GM18499 (cell line): ENCODE results near the gene NRP2.

Experiments used
- ATAC-seq: cut with Tn5 transposase; IDR thresholded peaks from one replicate; pipeline ENCODE4 v1.9.1; 2021; ENCODE audit warnings: moderate number of reproducible peaks; ENCODE audit not compliant: insufficient read depth, unreplicated experiment

The NRP2 gene

DNA sequence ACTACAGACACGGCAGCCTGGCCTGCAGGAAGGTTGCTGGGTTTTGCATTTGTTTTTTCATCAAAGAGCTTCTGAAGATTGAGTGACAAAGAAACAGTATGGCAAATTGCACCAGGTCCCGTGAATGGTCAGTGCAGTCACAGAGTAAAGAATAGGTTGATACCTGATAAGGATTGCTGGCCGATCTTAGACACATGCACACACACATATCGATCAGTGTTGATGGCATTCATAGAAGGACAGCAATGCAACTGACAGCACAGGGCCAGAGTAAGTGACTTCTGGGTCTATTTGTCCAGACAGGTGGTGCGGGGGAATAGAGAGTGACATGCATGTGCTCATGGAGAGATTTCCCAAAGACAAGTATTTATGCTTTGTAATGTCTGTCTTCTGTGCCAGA is 42.8 kb downstream of the NRP2 start:
- no peak for ATAC-seq

DNA sequence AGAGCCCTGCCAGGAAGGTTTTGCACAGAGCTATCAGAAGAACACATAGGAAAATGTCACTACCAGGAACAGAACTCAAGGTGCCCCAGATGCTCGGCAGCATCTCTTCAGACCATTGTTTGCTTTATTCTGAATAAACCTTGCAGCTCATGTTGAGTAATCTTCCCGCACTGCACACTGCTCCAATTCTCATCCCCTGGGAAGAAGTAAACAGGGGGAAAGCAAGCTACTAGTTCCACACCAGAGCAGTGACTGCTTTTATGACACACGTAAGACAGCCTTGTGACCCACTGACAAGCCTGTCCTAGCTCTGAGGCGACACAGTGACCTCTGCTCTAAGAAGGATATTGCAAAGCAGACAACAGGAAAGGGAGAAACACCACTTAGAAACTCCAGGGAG is 44.2 kb downstream of the NRP2 start:
- ATAC-seq = no peak

DNA sequence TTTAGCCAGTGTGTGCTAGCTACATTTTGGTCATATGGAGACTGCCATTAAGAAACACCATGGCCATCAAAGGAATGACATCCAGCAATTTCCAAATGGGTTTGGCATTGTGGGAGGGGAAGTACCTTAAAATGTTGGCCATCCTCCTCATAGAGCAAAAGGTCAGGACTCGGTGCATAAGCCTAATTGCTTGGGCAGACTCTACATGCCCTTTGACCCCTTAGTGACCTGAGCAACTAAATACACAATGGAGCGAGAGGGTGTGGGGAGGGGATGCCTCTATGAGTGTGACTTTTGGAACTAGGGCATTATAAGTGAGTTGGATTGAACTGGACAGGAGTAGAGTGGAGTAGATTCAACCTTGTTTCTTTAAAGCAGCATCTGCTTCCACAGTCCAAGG is 44.9 kb downstream of the NRP2 start:
- no peak for ATAC-seq

DNA sequence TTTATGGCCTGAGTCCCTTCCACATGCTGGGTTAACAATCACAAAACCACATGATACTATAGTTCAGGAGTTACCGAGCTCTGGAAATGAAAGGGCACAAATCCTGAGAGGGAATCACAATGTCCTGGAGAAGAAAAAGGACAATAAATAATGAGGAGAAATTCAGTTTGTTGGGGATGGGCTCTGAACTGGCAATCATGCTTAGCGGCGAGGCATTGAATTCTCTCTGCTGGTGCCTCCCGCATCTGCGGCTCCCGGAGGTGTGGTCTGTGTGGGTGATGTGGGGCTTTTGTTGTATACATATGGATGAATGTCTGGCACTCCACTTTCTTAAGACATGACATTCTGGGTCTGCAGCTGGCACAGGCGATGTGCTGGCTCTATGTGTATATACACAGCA is 46.1 kb downstream of the NRP2 start:
- ATAC-seq = no peak

DNA sequence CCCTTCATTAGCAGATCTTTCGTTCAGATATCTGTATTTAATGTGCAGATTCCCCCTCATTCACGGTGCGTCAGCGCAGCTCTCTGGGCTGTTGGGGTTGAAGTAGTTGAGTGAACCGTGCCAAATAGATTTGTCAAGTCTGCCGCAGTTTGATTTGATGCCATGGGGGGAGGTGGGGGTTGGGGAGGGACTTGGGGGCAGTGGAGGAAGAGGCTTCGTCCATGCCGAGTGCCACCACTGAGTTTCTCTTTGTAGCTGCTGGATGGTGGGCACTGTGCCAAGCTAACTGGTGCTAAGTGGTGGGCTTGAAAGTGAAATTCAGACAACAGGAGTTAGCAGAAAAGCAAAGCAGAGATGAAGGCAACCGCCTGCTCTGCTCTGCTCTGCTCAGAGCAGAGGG is 47.9 kb downstream of the NRP2 start:
- no peak for ATAC-seq

DNA sequence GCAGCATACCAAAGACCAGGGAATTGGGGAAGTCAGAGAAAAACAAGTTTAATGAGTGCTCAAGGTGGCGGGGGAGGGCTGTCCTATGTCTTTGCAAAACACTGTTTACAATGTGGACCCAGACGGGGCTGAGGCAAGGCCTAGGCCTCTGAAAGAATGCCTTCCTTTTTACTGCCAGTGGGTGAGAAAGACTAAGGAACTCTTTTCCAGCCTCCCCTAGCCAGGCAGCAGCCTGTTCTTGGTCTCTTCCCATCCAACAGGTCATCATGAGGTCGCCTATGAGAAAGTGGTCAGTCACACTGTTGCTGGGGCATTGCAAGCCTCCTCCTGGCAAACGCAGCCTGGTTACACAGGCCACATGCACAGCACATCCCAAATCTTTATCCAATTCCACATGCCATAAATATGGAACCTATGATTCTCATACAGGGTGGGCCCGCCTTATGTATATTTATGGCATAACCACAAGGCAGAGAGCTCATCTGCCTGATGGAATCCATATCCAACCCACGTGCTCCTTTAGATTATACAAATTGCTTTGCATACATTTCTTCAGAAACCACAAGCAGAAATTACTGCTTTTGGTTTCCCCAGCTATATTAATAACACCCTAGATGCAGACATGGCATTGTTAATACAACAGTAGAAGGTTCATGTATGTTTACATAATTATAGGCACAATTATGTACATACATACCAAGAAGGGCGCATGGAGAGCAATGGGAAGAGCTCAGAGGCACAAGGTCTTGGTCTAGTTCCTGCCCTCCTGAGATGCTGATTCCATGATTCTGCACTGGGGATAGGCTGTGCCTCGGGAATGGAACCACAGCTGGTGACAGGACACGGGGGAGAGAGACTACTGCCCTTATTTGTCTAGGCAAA is 48.6 kb downstream of the NRP2 start:
- no peak for ATAC-seq

DNA sequence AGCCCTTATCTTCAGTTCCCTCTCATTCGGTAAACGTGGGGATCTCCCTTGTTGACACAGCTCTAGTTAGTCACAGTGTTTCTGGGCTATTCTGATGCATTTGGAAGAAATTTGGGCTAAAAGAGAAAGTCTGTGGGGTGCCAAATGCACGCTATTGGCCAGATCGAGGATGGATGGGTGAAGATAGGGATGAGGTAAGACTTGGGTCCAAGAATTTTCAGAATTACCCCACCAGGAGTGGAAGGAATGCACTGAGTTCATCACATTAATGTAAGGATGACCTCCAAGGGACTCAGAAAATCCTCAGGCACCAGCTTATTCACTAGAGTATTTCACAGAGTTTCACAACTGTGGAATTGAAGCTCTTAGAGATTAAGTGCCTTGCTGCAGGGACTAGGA is 49.3 kb downstream of the NRP2 start:
- no peak for ATAC-seq

DNA sequence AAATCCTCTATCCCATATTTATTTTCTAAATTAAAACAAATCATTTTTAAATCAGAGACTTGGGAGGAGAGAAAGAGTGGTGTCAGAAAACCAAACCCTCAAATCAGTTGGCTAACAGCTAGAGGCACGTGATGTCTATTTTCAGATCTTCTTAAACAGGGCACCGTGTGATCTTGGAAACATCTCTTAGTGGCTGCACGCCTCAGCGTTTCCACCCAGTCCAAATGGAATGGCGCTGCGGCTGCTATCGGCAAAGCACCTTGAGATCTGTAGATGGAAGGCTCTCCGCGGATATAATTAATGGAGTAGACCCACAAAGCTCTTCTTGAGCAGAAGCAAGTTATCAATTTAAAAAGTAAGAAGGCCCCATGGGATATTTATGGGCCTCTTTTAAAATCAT is 50.0 kb downstream of the NRP2 start:
- no peak for ATAC-seq

DNA sequence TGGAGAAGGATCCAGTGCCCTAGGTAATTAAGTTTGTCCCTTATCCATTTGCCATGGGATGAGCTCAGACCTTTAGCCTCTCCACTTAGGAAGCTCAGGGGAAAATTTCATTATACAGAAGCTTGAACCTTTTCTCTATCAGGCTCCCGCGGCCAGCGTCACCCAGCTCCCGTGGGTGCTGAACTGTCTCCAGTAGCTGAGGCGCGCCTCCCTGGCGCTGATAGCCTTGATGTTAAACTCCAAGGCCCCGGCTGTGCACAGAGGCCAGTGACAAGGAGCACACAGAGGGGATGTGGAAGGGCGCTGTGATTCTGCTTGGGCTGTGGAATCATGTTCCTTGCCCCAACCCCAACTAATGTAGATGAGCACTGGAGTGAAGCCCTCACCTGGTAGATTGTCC is 50.8 kb downstream of the NRP2 start:
- ATAC-seq = no peak

DNA sequence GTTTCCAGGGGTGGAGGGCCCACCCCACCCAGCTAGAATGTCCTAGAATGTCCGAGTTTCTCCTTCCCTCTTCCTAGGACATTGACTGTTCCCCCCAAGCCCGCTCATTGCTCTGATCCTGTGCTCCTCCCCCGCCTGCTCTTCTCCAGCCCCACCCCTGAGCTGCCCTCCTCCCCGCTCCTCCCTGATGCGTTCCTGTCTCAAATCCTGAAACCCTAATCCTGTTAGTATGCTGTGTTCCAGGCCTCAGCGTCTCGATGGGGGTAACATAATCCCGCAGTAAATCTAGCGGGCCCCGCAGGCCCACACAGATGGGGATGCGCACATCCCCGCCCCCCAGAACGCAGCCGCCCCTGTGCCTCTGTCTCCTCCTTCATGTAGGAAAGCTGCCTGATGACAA is 51.3 kb downstream of the NRP2 start:
- ATAC-seq = no peak

DNA sequence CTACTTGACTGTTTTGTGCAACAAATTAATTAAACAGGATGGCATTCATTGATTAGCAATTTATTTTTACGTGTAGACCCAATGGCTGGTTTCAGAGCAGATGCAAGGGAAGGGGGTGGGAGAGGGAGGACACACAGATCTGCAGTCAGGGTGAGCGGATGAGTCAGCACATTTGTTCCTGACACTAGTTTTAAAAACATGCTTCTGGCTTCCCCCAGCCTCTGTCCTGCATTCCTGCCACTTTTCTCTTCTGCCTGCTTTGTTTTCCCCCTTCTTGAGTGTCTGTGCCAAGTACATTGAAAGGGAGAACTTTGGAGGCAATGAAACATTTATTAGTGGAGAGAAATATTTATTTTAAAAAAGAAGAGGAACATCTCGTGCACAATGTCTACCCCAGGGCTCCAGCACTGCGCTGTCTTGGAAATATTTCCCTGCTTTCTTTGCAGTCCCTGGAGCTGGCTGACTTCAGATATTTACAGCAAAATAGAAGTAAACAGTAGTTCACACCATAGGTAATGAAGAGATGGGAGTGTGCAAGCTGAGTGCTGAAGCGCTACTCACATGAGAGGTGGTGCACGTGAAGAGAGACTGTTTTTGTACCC is 52.2 kb downstream of the NRP2 start:
- no peak for ATAC-seq

DNA sequence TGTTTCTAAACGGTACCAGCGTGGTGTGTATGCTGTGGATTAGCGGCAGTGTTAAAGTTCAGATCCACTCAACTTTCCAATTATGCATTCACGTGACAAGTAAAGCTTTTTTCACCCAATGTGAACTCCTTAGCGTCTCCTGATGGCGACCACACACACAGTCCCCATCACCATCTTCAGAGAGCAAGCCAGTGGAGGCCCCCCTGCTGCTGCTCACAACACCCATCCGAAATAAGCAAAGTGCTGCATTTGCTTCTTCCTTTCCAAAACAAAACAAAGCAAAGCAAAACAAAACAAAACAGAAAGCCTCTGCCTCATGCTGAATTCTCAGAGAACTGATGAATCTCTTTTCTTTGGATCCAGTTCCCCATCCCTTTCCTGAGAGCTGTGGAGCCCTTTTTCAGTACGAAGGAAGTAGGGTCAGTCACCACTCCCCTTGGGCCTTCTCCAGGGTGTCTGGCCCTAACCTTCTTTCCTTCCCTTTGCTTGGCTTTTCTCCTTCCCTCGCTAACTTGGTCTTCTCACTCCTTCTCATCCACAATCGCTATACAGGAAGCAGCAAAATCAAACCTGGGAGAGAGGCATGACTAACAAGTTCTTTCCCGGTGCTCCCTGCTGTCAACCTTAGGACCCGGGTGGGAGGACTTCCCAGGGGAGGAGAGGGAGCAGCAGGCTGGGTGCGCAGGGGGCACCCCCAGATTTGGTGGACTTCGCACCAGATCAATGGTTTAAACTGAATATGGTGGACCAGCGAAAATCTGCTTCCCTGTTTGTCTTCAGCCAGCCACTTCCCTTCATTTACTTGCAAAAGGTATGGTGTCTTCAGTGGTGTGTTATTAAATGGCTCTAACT is 56.0 kb downstream of the NRP2 start:
- no peak for ATAC-seq

DNA sequence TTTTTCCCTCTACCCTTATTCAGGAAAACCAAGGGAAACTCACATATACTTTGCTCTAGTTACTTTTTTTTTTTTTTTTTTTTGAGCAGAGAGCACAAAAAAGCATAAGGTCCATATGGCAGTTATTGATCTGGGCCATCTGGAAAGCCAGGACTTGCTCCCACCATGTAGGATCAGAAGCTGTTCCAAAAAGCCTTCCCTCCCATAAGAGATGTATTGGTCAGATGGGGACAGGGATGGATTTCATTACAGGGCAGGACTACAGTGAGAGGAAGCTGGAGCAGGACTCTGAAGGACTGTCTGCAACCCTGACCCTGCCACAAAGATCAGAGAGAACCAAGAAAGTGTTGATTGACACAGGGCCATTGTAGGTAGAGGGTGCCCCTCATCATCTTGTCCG is 57.3 kb downstream of the NRP2 start:
- ATAC-seq = no peak

DNA sequence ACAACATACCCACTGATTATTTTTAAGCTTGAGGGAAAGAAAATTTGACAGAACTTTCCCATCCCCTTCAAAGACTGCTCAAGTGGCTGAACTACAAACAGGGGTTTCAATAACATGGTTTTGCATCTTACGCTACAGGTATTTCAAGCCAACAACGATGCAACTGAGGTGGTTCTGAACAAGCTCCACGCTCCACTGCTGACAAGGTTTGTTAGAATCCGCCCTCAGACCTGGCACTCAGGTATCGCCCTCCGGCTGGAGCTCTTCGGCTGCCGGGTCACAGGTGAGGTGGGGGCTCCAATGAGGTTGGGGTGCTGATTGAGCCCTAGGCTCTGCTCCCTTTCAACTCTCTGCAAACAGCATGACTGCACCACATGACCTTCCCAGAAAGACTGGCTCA is 58.1 kb downstream of the NRP2 start:
- no peak for ATAC-seq

DNA sequence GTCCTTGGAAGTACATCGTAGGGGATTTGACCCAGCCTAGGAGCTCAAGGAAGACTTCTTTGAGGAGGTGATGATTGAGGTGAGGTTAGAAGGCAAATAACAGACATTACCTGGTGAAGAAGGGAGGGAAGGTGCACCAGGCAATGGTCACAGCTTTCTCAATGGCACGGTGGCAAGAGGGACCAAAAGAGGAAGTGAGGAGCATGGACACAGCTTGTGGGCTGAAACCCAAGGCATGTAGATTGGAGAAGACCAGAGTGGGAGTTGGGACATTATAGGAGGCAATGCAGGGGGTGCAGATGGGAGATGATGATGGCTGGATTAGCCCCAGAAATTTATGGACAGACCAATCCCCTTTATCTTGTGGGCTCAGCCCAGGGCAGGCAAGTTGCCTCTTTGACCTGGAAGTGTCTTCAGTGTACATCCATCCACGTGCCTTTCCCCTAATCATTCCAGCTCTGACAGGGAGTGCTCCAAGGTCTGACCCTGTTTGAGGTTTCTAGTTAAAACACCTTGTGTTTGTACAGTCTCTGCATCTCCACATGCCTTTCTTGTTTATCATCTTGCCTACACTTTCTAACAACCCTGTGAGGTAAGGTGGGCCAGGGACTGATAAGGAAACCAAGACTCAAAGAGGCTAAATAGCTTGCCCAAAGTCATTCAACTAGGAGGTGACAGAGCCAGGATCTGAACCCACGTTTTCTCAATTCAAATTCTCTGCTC is 59.1 kb downstream of the NRP2 start:
- ATAC-seq = no peak

DNA sequence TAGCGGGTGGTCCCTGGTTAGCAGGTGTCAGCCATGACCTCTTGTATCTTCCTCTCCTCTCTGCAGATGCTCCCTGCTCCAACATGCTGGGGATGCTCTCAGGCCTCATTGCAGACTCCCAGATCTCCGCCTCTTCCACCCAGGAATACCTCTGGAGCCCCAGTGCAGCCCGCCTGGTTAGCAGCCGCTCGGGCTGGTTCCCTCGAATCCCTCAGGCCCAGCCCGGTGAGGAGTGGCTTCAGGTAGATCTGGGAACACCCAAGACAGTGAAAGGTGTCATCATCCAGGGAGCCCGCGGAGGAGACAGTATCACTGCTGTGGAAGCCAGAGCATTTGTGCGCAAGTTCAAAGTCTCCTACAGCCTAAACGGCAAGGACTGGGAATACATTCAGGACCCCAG is 60.8 kb downstream of the NRP2 start:
- ATAC-seq = no peak

DNA sequence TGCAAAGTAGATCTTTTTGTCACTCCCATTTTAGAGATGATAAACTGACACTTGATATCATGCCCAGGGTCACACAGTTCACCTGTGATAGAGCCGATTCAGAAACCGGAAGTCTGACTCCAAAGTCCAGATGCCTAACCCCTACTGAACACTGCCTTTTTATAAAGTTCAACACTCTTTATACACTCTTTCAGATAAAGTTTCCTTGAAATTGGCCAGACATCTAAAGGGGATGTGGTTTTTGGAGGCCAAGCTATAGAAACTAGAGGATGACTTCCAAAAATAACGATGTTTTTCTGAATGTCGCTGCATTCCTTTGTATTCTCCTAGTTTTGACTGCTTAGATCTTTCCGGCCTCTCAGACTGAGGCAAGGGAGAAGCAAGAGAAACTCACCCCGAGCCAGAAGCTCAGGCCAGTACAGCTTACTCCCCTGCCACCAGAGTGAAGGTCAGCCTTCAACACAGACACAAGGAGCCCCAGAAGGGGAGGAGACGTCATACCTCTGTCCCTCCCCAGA is 61.8 kb downstream of the NRP2 start:
- no peak for ATAC-seq

DNA sequence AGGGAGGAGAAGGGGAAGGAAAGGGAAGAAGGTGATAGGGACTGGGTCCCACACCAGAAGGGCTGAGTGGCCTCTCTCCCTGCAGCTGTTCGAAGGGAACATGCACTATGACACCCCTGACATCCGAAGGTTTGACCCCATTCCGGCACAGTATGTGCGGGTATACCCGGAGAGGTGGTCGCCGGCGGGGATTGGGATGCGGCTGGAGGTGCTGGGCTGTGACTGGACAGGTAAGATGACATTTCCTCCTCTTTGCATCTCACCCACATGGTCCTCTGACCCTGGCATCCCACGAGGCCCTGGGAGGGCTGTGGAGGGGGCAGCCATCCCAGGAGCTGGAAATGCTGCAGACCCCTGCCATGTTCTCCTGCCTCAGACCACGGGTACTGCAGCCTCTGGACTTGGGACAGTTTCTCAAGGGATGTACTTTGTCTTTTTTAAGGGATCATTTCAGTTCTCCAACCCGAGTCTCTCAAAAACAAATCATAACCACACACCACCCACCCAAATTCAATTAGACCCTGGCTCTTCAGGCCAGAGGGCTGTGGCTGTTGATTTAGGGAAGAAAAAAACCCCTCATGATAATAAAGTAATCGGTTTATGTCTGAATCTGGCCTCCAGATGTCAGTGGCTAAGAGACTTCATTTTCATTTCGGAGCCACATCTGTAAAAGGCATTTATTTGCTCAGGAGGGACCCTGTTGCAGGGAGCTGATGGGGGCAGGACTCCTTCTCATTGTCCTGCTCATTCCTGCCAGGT is 63.5 kb downstream of the NRP2 start:
- ATAC-seq = no peak

DNA sequence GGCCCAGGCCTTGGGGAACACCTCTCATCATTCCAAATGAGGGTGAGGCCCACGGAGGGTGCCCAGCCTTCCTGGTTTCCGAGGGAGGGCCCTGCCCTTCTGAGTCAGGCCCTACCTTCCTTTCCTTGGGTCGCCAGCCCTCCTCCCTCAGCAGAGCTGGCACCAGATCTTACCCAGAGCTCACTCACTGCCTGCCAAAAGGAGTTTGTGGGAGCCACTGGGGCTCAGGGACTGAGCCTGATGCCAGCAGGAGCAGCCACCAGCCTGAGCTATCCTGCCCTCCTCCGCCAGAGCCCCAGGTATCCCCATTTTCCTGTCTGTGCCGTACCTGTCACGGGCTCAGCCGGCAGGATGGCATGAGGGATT is 64.1 kb downstream of the NRP2 start:
- ATAC-seq = no peak
